Adrenal gland (tissue), 5 donors: ENCODE results near the gene TGFBRAP1.

ENCODE experiments used
- POLR2A ChIP-seq, 2 donors: fragments of 450-650 bp; IDR thresholded peaks; one replicate each; pipeline ENCODE4 v1.6.1; 2017; ENCODE audit warnings: antibody characterized with exemption in 2 of 2, mild to moderate bottlenecking in 2 of 2, moderate library complexity in 1 of 2
- TF ChIP-seq, protein P1 (sequence below), 6 experiments: fragments of 450-650 bp in 4 of 6; fragments of 200-600 bp in 2 of 6; sonication (generic) in 1 of 6; IDR thresholded peaks; 1 replicate in 5 of 6; 2 replicates in 1 of 6; pipeline versions ENCODE4 v1.5.1 to v1.8.0; 2016 to 2021; ENCODE audit warnings: antibody characterized with exemption in 6 of 6, mild to moderate bottlenecking in 2 of 6, moderate library complexity in 1 of 6
- donor health status: DM: no; HTN: no; CAD: no.

DNA sequence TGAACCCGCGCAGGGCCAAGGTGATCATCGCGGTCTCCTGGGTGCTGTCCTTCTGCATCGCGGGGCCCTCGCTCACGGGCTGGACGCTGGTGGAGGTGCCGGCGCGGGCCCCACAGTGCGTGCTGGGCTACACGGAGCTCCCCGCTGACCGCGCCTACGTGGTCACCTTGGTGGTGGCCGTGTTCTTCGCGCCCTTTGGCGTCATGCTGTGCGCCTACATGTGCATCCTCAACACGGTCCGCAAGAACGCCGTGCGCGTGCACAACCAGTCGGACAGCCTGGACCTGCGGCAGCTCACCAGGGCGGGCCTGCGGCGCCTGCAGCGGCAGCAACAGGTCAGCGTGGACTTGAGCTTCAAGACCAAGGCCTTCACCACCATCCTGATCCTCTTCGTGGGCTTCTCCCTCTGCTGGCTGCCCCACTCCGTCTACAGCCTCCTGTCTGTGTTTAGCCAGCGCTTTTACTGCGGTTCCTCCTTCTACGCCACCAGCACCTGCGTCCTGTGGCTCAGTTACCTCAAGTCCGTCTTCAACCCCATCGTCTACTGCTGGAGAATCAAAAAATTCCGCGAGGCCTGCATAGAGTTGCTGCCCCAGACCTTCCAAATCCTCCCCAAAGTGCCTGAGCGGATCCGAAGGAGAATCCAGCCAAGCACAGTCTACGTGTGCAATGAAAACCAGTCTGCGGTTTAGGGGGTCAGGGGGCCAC, 87.1 kb downstream of the TGFBRAP1 start:
- TF ChIP-seq, protein P1, sequence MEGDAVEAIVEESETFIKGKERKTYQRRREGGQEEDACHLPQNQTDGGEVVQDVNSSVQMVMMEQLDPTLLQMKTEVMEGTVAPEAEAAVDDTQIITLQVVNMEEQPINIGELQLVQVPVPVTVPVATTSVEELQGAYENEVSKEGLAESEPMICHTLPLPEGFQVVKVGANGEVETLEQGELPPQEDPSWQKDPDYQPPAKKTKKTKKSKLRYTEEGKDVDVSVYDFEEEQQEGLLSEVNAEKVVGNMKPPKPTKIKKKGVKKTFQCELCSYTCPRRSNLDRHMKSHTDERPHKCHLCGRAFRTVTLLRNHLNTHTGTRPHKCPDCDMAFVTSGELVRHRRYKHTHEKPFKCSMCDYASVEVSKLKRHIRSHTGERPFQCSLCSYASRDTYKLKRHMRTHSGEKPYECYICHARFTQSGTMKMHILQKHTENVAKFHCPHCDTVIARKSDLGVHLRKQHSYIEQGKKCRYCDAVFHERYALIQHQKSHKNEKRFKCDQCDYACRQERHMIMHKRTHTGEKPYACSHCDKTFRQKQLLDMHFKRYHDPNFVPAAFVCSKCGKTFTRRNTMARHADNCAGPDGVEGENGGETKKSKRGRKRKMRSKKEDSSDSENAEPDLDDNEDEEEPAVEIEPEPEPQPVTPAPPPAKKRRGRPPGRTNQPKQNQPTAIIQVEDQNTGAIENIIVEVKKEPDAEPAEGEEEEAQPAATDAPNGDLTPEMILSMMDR (IDR thresholded peaks at IDR 0.05): no peak
- no peak for TF ChIP-seq POLR2A (IDR thresholded peaks at IDR 0.05)
